HCT116 (cell line): ENCODE data around the gene FAM151B. TPM values are rescaled to one million over a fixed set of nuclear protein-coding genes. Genes with fewer than 3 reads are reported as not detected.

ENCODE experiments used
- ATAC-seq: fragments of 200-7000 bp; cut with Tn5 transposase; 2 replicates; pipeline ENCODE4 v1.9.1; 2020; ENCODE audit warnings: mild to moderate bottlenecking, moderate library complexity
- BruUV-seq: library from RNA; stranded (reverse); fragments of 400-500 nt; replicated peaks from 2 replicates; lab custom pipeline; 2021; lab: Mats Ljungman, UMichigan
- CTCF ChIA-PET: fragments of 300-600 bp; sonication (Branson Sonifier 250); formaldehyde crosslinking; loops from one replicate; lab custom pipeline; 2021; ENCODE audit warnings: antibody characterized with exemption; lab: Charles Lee
- POLR2A ChIA-PET: fragments of 300-600, 350-600 bp; sonication (Branson Sonifier 250); formaldehyde crosslinking; loops from one replicate; lab custom pipeline; 2021; ENCODE audit warnings: antibody characterized with exemption; lab: Charles Lee
- RAD21 ChIA-PET, 2 experiments: fragments of 300-600 bp; sonication (Branson Sonifier 250); formaldehyde crosslinking; loops; one replicate each; lab custom pipeline; 2023; ENCODE audit warnings: low total read pairs in 2 of 2; ENCODE audit not compliant: uncharacterized antibody in 2 of 2, unreplicated experiment in 2 of 2, low non-redundant PET in 1 of 2; lab: Charles Lee
- DNase-seq: peaks from one replicate; pipeline ENCODE4 v3.0.0-alpha.2; 2010; ENCODE audit warnings: low read depth, low spot score
- H2AFZ ChIP-seq: fragments of 200-600 bp; shearing (Covaris generic), sonication (generic); 2 replicates; pipeline ENCODE4 v1.6.1; 2017; ENCODE audit warnings: low read depth, mixed run types, mixed read lengths, antibody characterized with exemption, low read length; ENCODE audit not compliant: poor library complexity, severe bottlenecking
- H3K27ac ChIP-seq: 2 replicates; pipeline ENCODE4 v1.5.1; 2012; ENCODE audit warnings: low read depth, low read length
- H3K27me3 ChIP-seq: fragments of 200-600 bp; sonication (generic); 2 replicates; pipeline ENCODE4 v1.6.1; 2016; ENCODE audit warnings: mixed run types, low read length, mixed read lengths; ENCODE audit not compliant: insufficient read depth
- H3K36me3 ChIP-seq, 2 experiments: fragments of 200-500 bp in 1 of 2; fragments of 200-600 bp in 1 of 2; sonication (Bioruptor generic) in 1 of 2; sonication (generic) in 1 of 2; 2 replicates each; pipeline versions ENCODE4 v1.5.1 to v1.6.1; 2014 to 2016; ENCODE audit warnings: low read length in 2 of 2, inconsistent platforms in 1 of 2, mixed read lengths in 1 of 2, mixed run types in 1 of 2; ENCODE audit not compliant: insufficient read depth in 2 of 2, control insufficient read depth in 1 of 2
- H3K4me1 ChIP-seq, 2 experiments: fragments of 200-600 bp in 1 of 2; sonication (generic) in 1 of 2; 2 replicates each; pipeline versions ENCODE4 v1.5.1 to v1.6.1; 2012 to 2017; ENCODE audit warnings: low read length in 2 of 2, inconsistent platforms in 1 of 2, mild to moderate bottlenecking in 1 of 2, mixed read lengths in 1 of 2, mixed run types in 1 of 2, moderate library complexity in 1 of 2; ENCODE audit not compliant: insufficient read depth in 2 of 2, control insufficient read depth in 1 of 2
- H3K4me2 ChIP-seq: fragments of 200-600 bp; sonication (generic); 2 replicates; pipeline ENCODE4 v1.6.1; 2017; ENCODE audit warnings: mixed run types, low read length, mixed read lengths
- H3K4me3 ChIP-seq, 2 experiments: fragments of 200-600 bp in 1 of 2; sonication (generic) in 1 of 2; replicated peaks in 1 of 2; 2 replicates each; pipeline ENCODE4 v1.5.1; 2011 to 2016; ENCODE audit warnings: low read length in 2 of 2, control low read depth in 1 of 2, low read depth in 1 of 2, mild to moderate bottlenecking in 1 of 2, mixed read lengths in 1 of 2, mixed run types in 1 of 2
- H3K79me2 ChIP-seq: fragments of 200-600 bp; sonication (generic); 2 replicates; pipeline ENCODE4 v1.6.1; 2017; ENCODE audit warnings: mild to moderate bottlenecking, mixed run types, low read length, moderate library complexity, mixed read lengths; ENCODE audit not compliant: insufficient read depth
- H3K9ac ChIP-seq: fragments of 200-600 bp; sonication (generic); 2 replicates; pipeline ENCODE4 v1.6.1; 2016; ENCODE audit warnings: low read length, mixed read lengths
- H3K9me2 ChIP-seq: fragments of 200-600 bp; sonication (generic), shearing (Covaris generic); 2 replicates; pipeline ENCODE4 v1.6.1; 2017; ENCODE audit warnings: mixed run types, mild to moderate bottlenecking, moderate library complexity; ENCODE audit not compliant: insufficient read depth
- H3K9me3 ChIP-seq, 2 experiments: fragments of 200-500 bp in 1 of 2; fragments of 200-600 bp in 1 of 2; sonication (Bioruptor generic) in 1 of 2; sonication (generic) in 1 of 2; 2 replicates each; pipeline ENCODE4 v1.6.1; 2014 to 2017; ENCODE audit warnings: low read length in 2 of 2, mixed read lengths in 2 of 2, inconsistent platforms in 1 of 2, low read depth in 1 of 2, mild to moderate bottlenecking in 1 of 2, mixed run types in 1 of 2, moderate library complexity in 1 of 2; ENCODE audit not compliant: control insufficient read depth in 1 of 2, insufficient read depth in 1 of 2
- H4K20me1 ChIP-seq: fragments of 200-600 bp; sonication (generic), shearing (Covaris generic); 2 replicates; pipeline ENCODE4 v1.6.1; 2017; ENCODE audit warnings: mixed run types, mild to moderate bottlenecking, moderate library complexity; ENCODE audit not compliant: insufficient read depth
- CBX3 ChIP-seq: IDR thresholded peaks from 2 replicates; pipeline ENCODE4 v1.6.1; 2012; ENCODE audit warnings: low read depth
- CEBPB ChIP-seq: IDR thresholded peaks from 2 replicates; pipeline ENCODE4 v1.6.1; 2012; ENCODE audit warnings: low read depth
- ELF1 ChIP-seq: IDR thresholded peaks from 2 replicates; pipeline ENCODE4 v1.6.1; 2012; ENCODE audit warnings: low read depth, borderline replicate concordance
- EZH2 ChIP-seq: fragments of 200-600 bp; sonication (generic); IDR thresholded peaks from 2 replicates; pipeline ENCODE4 v1.6.1; 2017; ENCODE audit warnings: antibody characterized with exemption, mixed run types
- EZH2phosphoT487 ChIP-seq: fragments of 200-600 bp; IDR thresholded peaks from 2 replicates; pipeline ENCODE4 v1.6.1; 2018; ENCODE audit warnings: antibody characterized with exemption, borderline replicate concordance
- FOSL1 ChIP-seq: IDR thresholded peaks from 2 replicates; pipeline ENCODE4 v1.6.1; 2012; ENCODE audit warnings: low read depth
- JUND ChIP-seq: IDR thresholded peaks from 2 replicates; pipeline ENCODE4 v1.6.1; 2012
- POLR2A ChIP-seq: IDR thresholded peaks from 2 replicates; pipeline ENCODE4 v1.7.0; 2011; ENCODE audit warnings: borderline replicate concordance; ENCODE audit not compliant: insufficient read depth, insufficient read length; ENCODE audit errors: extremely low read depth
- POLR2AphosphoS5 ChIP-seq: IDR thresholded peaks from 2 replicates; pipeline ENCODE4 v1.6.1; 2011; ENCODE audit warnings: mild to moderate bottlenecking, low read depth, low read length, moderate library complexity
- SP1 ChIP-seq: IDR thresholded peaks from 2 replicates; pipeline ENCODE4 v1.6.1; 2012; ENCODE audit warnings: low read depth
- SRF ChIP-seq: IDR thresholded peaks from 2 replicates; pipeline ENCODE4 v1.6.1; 2012; ENCODE audit warnings: low read depth
- intact Hi-C: fragments of 100-400 bp; cut with micrococcal nuclease; formaldehyde crosslinking; loops from 2 replicates; pipeline ENCODE4 v1.10.0; 2022
- total RNA-seq: library from RNA; stranded (reverse); gene quantifications from one replicate; pipeline ENCODE4 v1.2.1, GENCODE V29; 2021; ENCODE audit not compliant: unreplicated experiment
- TF ChIP-seq, protein P1 (sequence below): IDR thresholded peaks from 2 replicates; pipeline ENCODE4 v1.6.1; 2012; ENCODE audit warnings: low read depth
- TF ChIP-seq, protein P2 (sequence below), 3 experiments: fragments of 200-600 bp in 1 of 3; sonication (generic) in 1 of 3; IDR thresholded peaks in 2 of 3; conservative IDR thresholded peaks in 1 of 3; 2 replicates each; pipeline ENCODE4 v1.5.1; 2012 to 2017; ENCODE audit warnings: low read depth in 2 of 3, low read length in 2 of 3, antibody characterized with exemption in 1 of 3, borderline replicate concordance in 1 of 3, control low read depth in 1 of 3, mild to moderate bottlenecking in 1 of 3, mixed read lengths in 1 of 3, mixed run types in 1 of 3, moderate library complexity in 1 of 3; ENCODE audit not compliant: insufficient read depth in 1 of 3
- TF ChIP-seq, protein P3 (sequence below): IDR thresholded peaks from 2 replicates; pipeline ENCODE4 v1.6.1; 2011; ENCODE audit warnings: mild to moderate bottlenecking, low read length, moderate library complexity; ENCODE audit not compliant: insufficient replicate concordance; ENCODE audit errors: extremely low read depth

Gene FAM151B
- total RNA-seq, 1 experiment from 2014 or later = 1.2 TPM

DNA sequence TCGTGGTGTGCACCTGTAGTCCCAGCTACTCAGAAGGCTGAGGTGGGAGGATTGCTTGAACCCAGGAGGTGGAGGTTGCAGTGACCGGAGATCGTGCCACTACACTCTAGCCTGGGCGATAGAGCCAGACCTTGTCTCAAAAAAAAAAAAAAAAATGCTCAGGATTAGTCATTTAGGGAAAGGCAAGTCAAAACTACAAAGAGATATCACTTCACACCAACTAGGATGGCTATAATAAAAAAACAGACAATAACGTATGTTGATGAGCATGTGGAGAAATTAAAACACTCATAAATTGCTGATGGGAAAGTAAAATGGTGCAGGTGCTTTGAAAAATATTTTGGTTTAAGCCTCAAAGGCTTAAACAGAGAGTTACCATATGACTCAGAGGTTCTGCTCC lies 88.5 kb downstream of the FAM151B start:
- Histone ChIP-seq H3K9me2 (no peaks in the 10 kb centered on the region), H3K9me3 (no peaks in the 10 kb centered on the region), H3K27ac (no peak overlapping the region), H3K79me2 (no peaks in the 10 kb centered on the region), H3K4me3 (no peak overlapping the region), H3K4me1 (peaks cover 0 to 3% of the 10 kb centered on the region in 2 experiments; a peak in 1 of 4 replicates), H3K36me3 (no peaks in the 10 kb centered on the region), H3K27me3 (no peaks in the 10 kb centered on the region), H2AFZ (no peak overlapping the region), H3K9ac (no peak overlapping the region), H3K4me2 (no peak overlapping the region), H4K20me1 (no peaks in the 10 kb centered on the region)
- TF ChIP-seq POLR2A (no peak), ELF1 (no peak), FOSL1 (no peak), JUND (no peak), POLR2AphosphoS5 (no peak), SP1 (no peak), CBX3 (no peak), EZH2 (no peak), EZH2phosphoT487 (no peak), SRF (no peak), CEBPB (no peak)
- TF ChIP-seq, protein P1, sequence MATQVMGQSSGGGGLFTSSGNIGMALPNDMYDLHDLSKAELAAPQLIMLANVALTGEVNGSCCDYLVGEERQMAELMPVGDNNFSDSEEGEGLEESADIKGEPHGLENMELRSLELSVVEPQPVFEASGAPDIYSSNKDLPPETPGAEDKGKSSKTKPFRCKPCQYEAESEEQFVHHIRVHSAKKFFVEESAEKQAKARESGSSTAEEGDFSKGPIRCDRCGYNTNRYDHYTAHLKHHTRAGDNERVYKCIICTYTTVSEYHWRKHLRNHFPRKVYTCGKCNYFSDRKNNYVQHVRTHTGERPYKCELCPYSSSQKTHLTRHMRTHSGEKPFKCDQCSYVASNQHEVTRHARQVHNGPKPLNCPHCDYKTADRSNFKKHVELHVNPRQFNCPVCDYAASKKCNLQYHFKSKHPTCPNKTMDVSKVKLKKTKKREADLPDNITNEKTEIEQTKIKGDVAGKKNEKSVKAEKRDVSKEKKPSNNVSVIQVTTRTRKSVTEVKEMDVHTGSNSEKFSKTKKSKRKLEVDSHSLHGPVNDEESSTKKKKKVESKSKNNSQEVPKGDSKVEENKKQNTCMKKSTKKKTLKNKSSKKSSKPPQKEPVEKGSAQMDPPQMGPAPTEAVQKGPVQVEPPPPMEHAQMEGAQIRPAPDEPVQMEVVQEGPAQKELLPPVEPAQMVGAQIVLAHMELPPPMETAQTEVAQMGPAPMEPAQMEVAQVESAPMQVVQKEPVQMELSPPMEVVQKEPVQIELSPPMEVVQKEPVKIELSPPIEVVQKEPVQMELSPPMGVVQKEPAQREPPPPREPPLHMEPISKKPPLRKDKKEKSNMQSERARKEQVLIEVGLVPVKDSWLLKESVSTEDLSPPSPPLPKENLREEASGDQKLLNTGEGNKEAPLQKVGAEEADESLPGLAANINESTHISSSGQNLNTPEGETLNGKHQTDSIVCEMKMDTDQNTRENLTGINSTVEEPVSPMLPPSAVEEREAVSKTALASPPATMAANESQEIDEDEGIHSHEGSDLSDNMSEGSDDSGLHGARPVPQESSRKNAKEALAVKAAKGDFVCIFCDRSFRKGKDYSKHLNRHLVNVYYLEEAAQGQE = no peak
- TF ChIP-seq, protein P2, sequence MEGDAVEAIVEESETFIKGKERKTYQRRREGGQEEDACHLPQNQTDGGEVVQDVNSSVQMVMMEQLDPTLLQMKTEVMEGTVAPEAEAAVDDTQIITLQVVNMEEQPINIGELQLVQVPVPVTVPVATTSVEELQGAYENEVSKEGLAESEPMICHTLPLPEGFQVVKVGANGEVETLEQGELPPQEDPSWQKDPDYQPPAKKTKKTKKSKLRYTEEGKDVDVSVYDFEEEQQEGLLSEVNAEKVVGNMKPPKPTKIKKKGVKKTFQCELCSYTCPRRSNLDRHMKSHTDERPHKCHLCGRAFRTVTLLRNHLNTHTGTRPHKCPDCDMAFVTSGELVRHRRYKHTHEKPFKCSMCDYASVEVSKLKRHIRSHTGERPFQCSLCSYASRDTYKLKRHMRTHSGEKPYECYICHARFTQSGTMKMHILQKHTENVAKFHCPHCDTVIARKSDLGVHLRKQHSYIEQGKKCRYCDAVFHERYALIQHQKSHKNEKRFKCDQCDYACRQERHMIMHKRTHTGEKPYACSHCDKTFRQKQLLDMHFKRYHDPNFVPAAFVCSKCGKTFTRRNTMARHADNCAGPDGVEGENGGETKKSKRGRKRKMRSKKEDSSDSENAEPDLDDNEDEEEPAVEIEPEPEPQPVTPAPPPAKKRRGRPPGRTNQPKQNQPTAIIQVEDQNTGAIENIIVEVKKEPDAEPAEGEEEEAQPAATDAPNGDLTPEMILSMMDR (IDR thresholded peaks at IDR 0.05 in 2 of 3, conservative IDR thresholded peaks at IDR 0.05 in 1 of 3; ENCODE audit: borderline replicate concordance in 1 of 3, insufficient read depth in 1 of 3, low read depth in 2 of 3, low read length in 2 of 3) = no peak
- TF ChIP-seq, protein P3, sequence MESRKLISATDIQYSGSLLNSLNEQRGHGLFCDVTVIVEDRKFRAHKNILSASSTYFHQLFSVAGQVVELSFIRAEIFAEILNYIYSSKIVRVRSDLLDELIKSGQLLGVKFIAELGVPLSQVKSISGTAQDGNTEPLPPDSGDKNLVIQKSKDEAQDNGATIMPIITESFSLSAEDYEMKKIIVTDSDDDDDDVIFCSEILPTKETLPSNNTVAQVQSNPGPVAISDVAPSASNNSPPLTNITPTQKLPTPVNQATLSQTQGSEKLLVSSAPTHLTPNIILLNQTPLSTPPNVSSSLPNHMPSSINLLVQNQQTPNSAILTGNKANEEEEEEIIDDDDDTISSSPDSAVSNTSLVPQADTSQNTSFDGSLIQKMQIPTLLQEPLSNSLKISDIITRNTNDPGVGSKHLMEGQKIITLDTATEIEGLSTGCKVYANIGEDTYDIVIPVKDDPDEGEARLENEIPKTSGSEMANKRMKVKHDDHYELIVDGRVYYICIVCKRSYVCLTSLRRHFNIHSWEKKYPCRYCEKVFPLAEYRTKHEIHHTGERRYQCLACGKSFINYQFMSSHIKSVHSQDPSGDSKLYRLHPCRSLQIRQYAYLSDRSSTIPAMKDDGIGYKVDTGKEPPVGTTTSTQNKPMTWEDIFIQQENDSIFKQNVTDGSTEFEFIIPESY = no peak
- DNase-seq (no peak), ATAC-seq (no peak)
- ChIA-PET RAD21 (no interaction called here), CTCF (no interaction called here), POLR2A (no interaction called here)
- BruUV-seq = no TSS peak
- intact Hi-C loops = no loop called here
